ENCODE data around the gene TRPV3. TPM values are rescaled to one million over a fixed set of nuclear protein-coding genes. Genes with fewer than 3 reads are reported as not detected.

TRPV3 gene
- total and polyA plus RNA-seq, 2 of the 8 experiments (the other 6 are each of a cell fraction or from before 2014, with no cell fraction given): 0.56 to 1.0 TPM

DNA sequence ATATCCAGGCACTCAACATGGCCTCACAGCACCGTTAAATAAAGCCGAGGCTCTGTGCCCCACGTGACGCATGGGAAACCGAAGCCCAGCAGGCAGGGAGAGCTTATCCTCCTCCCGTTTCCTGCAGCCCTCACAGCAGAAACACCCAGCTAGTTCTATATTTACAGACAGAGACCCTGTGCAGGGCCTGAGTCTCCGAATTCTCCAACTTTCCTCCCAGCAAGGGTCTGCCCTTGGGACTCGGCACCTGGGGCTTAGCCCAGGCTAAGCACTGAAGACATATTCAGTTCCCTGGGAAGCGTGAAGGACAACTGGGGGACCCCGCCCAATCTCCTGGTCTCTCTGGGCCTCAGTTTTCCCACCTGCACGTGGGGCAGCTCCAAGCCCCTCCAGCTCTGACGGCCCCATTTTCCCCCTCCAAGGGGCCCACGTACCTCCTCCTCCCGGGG, 29.2 kb downstream of the TRPV3 start:
- no peak overlapping the region for H3K18ac ChIP-seq (ENCODE audit: extremely low read depth, low read length)
- H3K79me1 ChIP-seq (ENCODE audit: low read depth, low read length): no peaks in the 10 kb centered on the region
- H3K56ac ChIP-seq (replicated peaks; ENCODE audit: insufficient read length, low read depth, low read length): no peak overlapping the region
- no peak overlapping the region for H2BK5ac ChIP-seq (ENCODE audit: low read depth, low read length)
- no peak overlapping the region for H3K4me3 ChIP-seq (ENCODE audit: extremely low read depth in 1 of 4, insufficient read depth in 2 of 4, low read depth in 3 of 4, low read length in 4 of 4)
- H2BK120ac ChIP-seq (replicated peaks; ENCODE audit: low read depth, low read length): peak overlapping the region; percentile 21
- H4K8ac ChIP-seq (ENCODE audit: extremely low read depth, insufficient read depth, low read length): no peak overlapping the region
- H3K23me2 ChIP-seq (ENCODE audit: low read depth, low read length): peaks cover 3% of the 10 kb centered on the region; the same call in 1 of the 2 replicates
- WGBS, 2 experiments (ENCODE audit: extremely low coverage in 1 of 2, insufficient coverage in 1 of 2, insufficient read length in 1 of 2, insufficient replicate concordance in 2 of 2, low coverage in 1 of 2, low lambda C conversion rate in 2 of 2, missing lambda C conversion rate in 1 of 2): 85% methylated on average over 13 of the region's 14 CpGs; no CpG with 5 or more reads in 1 of the 2 experiments
- H2BK15ac ChIP-seq (ENCODE audit: low read length): no peak overlapping the region
- H3K27me3 ChIP-seq (replicated peaks in 1 of 4; ENCODE audit: control insufficient read depth in 3 of 4, extremely low read depth in 1 of 4, insufficient read depth in 3 of 4, low read length in 3 of 4): no peaks in the 10 kb centered on the region
- TF ChIP-seq BCL11A (IDR thresholded peaks at IDR 0.05; ENCODE audit: low read depth in 2 of 2, low read length in 2 of 2) (no peak), MAFK (IDR thresholded peaks at IDR 0.05; ENCODE audit: low read depth, low read length) (no peak), PHF8 (conservative IDR thresholded peaks at IDR 0.05; ENCODE audit: low read depth, low read length) (no peak), RFX5 (IDR thresholded peaks at IDR 0.05; ENCODE audit: borderline replicate concordance, low read depth, low read length) (no peak), NANOG (IDR thresholded peaks at IDR 0.05; ENCODE audit: insufficient read depth, low read depth, low read length, poor library complexity, severe bottlenecking) (no peak), POLR2A (IDR thresholded peaks at IDR 0.05; ENCODE audit: control extremely low read depth in 1 of 2, low read depth in 2 of 2, low read length in 2 of 2) (no peak), KDM1A (IDR thresholded peaks at IDR 0.05; ENCODE audit: borderline replicate concordance, low read length) (no peak)
- H3K9ac ChIP-seq (replicated peaks in 1 of 4; ENCODE audit: extremely low read depth in 1 of 4, low read depth in 3 of 4, low read length in 3 of 4): no peak overlapping the region
- H3K4me1 ChIP-seq (replicated peaks in 1 of 4; ENCODE audit: control insufficient read depth in 3 of 4, insufficient read depth in 4 of 4, low read length in 3 of 4): peaks cover 0 to 13% (median 4%) of the 10 kb centered on the region in 4 experiments; a peak in 5 of 7 replicates
- ChIA-PET POLR2A (ENCODE audit: partially characterized antibody) (no interaction called here), CTCF (ENCODE audit: partially characterized antibody) (no interaction called here)
- no peaks in the 10 kb centered on the region for H3K36me3 ChIP-seq (ENCODE audit: control insufficient read depth in 2 of 4, insufficient read depth in 4 of 4, low read length in 3 of 4)
- no peaks in the 10 kb centered on the region for H3K9me3 ChIP-seq (ENCODE audit: insufficient read depth in 2 of 2, low read depth in 1 of 2, low read length in 1 of 2)
- no peak overlapping the region for H3K4me2 ChIP-seq (ENCODE audit: insufficient read depth in 1 of 2, low read depth in 2 of 2, low read length in 2 of 2)
- H4K20me1 ChIP-seq (replicated peaks in 1 of 2; ENCODE audit: control insufficient read depth in 1 of 2, insufficient read depth in 2 of 2, low read length in 2 of 2): no peaks in the 10 kb centered on the region
- no peak overlapping the region for H3K23ac ChIP-seq (ENCODE audit: insufficient read length)
- no peak overlapping the region for H3K14ac ChIP-seq (ENCODE audit: insufficient read length)
- no peak overlapping the region for H3K4ac ChIP-seq (replicated peaks; ENCODE audit: insufficient read length, low read depth, low read length)
- 0 out of 2 replicates have a peak overlapping the region, but pooled peaks have one; percentile 86 for H2BK20ac ChIP-seq (ENCODE audit: low read length)
- H3K27ac ChIP-seq (ENCODE audit: low read depth, low read length): no peak overlapping the region
- H2AK5ac ChIP-seq (ENCODE audit: low read depth, low read length): no peak overlapping the region
- no peak for DNase-seq (ENCODE audit: low read depth in 1 of 2, low spot score in 2 of 2)
- H4K5ac ChIP-seq (ENCODE audit: insufficient read length, low read depth, low read length): no peak overlapping the region
- FAIRE-seq: no peak
- no peak overlapping the region for H4K91ac ChIP-seq (replicated peaks; ENCODE audit: insufficient read length, low read length)
- no peak overlapping the region for H2BK12ac ChIP-seq (ENCODE audit: low read depth, low read length)
- no peaks in the 10 kb centered on the region for H3K79me2 ChIP-seq (ENCODE audit: control insufficient read depth in 1 of 2, insufficient read depth in 2 of 2, low read length in 2 of 2)
- no peak overlapping the region for H2AFZ ChIP-seq (ENCODE audit: low read length)

All from H1 (cell line).